GM18498 (cell line): ENCODE measurements around the gene FAM241B.

ENCODE experiments used
- ATAC-seq: cut with Tn5 transposase; IDR thresholded peaks from one replicate; pipeline ENCODE4 v1.9.1; 2021; ENCODE audit warnings: mild to moderate bottlenecking, moderate library complexity; ENCODE audit not compliant: unreplicated experiment

FAM241B gene

DNA sequence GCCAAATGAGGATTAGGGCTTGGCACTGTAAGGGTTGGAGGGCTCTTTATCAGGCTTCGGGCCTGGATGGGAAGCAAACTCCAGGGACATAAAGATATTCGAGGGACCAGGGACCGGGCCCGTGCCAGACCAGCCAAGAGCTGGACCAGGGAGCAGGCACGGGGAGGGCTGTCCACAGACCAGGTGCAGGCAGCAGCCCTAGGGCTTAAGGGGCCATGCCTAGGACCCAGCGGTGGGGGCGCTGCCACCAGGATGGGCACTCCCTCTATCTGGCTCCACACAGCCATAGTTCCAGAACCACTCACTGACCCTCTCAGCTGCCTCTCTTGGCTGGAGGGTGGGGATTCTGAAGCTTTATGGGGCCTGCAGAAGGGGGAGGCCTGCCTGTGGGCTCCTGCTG, 32.9 kb downstream of the FAM241B start:
- ATAC-seq, result no peak

- ATAC-seq, result no peak
Observed at GRCh38 chr10:69663369-69663947, 33.4 kb downstream of the FAM241B start.

DNA sequence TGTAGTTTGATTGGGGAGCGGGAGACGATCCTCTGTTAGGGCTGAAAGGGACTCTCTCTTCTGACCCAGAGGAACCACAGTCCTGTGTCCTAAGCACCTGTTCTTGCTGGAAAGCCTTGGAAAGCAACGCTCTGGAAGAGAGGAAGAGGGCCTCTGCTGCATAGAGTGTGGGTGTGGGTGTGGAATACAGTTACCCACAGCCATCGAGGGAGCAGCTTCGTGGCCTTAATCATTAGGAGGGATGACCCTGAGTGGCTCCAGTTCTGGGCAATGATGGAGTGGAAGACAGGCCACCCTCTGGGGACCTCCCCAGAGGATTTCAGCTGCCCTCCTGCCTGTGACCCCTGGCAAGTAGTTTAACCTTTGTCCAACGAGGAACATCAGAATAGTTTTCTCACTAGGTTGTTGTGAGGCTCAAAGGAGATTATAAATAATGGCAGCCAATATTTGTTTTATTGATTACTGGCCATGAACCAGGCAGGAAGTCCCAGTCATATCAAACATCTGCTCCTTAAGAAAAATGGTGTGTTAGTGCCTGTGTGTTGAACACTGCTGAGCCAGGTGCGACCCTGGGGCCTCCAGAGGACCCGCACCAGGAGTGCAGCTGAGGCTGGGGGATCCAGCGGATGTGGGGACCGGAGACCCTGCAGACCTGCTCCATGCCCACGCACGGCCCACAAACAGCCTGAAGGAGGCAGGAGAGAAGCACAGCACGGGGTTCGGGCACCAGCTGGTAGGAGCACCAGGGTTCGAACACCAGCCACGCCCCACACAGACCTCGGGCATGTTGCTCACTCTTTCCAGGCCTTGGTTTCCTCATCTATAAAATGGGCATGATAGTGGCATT, 35.6 kb downstream of the FAM241B start:
- ATAC-seq, result no peak

- ATAC-seq, result no peak
Observed at GRCh38 chr10:69666756-69667155, 36.7 kb downstream of the FAM241B start.

DNA sequence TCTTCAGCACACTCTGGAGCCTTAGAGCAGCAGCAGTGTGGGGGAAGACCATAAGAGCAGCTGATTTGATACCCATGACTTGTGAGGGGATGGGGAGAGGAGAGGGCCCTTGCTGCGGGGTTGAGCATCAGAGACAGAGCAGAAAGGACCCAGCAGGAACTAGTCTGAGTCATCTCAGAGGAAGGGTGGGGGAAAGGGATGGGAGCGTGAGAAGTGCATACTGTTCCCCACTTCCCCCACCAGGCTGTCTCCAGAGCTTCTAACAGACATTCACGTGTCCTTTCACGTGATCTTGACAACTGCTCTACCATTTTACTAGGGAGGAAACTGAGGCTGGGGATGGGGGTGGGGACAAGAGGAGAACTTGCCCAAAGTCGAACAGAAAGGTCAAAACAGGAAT, 38.7 kb downstream of the FAM241B start:
- ATAC-seq, result no peak

DNA sequence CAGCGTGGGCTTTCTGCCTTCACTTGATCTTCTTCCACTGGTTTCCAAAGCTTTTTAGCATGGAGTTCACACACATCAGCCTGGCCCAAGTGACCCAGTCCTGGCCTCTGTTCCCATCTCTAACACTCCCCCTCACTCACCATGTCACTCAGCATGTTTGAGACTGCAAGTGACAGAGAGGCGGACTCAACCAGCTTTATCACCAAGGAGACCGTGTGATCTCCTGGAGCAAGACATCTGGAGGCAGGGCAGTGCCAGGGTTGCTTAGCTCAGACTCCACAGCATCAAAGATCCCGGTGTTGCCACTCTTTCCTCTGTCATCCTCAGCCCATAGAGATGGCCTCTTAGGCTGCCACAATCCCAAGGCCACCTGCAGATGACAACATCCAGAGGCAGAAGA, 39.4 kb downstream of the FAM241B start:
- ATAC-seq, result no peak

GRCh38 chr10:69673521-69673920, 43.5 kb downstream of the FAM241B start:
- no peak for ATAC-seq

DNA sequence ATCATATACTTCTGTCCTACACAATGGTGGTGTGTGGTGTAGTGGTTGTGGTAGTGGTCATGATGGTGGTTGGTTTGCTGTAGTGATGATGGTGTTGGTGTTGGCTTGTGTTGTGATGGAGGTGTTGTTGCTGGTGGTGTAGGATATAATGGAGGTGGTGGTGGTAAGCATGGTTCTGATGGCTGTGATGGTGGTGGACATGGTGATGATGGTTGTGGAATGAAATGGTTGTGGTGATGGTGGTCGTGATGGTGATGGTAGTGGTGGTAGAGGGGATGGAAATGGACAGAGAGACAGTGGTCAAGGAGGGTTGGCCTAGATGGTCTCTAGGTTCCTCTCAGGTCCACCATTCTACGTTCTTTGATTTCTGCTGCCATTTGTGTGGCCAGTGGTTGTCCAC, 44.7 kb downstream of the FAM241B start:
- ATAC-seq, result no peak

GRCh38 chr10:69676301-69676700, 46.3 kb downstream of the FAM241B start:
- ATAC-seq, result no peak

DNA sequence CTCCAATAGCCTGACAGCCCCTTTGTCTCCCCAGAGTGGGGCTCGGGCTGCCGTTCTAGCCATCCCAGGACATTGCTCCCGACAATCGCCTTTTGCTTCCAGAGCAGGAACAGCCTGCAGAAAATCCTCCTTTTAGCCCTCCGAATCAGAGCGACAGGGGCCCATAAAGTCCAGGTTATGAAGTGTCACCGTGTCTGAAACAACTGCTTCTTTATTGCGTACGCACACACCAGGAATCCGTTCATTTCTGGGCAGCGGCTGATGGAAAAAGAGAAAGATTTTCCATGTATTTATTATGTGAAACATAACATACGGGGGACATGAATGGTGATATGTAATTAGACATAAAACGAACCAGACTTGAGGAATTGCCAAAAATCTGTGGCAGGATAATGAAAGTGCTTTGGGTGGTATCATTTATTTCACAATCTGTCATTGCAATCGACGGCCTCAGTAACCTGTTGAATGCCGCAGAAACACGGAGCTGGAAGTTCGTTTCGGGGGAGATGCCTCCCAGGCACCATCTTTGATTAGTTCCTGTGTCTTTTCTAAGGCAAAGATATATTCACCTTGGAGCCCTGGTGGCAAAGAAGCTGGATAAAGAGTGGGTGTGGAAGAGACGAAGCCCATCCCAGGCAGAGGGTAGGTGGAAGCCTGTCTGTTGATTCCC, 48.1 kb downstream of the FAM241B start:
- ATAC-seq, result no peak

DNA sequence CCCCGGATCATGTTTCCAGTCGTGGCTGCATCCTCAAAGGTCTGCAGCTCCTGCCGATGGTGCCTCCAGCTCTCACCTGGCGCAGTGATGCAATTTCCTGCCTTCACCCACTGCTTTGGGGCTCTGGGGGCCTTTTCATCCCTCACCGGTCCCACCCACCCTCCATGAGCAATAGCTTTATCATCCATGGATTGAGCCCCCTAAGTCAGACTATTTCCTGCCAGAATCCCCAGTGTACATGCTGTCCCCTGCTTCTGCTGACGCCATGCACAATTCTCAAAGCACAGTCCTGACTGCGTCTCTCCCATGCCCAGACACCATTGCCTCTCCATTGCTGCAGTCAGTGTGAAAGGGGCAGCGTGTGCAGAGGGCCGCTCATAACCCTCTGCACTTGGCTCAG, 49.7 kb downstream of the FAM241B start:
- no peak for ATAC-seq

- no peak for ATAC-seq
Observed at GRCh38 chr10:69680610-69681009, 50.6 kb downstream of the FAM241B start.

DNA sequence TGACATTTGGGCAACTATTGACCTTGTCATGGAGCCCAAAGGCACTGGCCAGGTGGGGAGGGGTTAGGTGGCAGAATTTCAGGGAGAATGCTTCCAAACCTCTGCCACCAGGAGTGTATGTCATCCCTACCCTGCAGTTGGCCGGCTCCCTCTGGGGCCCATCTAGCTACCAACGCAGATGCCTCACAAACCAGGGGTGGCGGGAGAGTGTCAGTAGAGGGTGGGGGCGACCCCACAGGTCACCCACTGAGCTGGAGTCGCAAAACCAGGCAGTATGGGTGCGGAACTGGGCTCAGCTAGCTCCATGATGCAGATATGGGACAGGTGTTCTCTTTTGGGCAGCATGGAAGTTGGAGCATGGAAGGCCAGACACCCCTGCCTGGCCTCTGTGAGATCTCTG, 51.4 kb downstream of the FAM241B start:
- no peak for ATAC-seq

- ATAC-seq, result no peak
Observed at GRCh38 chr10:69682955-69683474, 53.0 kb downstream of the FAM241B start.
